VCaP (cell line): ENCODE results near the gene DGCR6L.
"Not testable (repeated sequence)": the region's sequence is repeated elsewhere in the genome, so short reads cannot be mapped to it uniquely, and the experiment has no call there.

Source experiments
- H3K27ac ChIP-seq: fragments of 450-650 bp; 2 replicates; pipeline ENCODE4 v1.5.1; 2017
- CTCF ChIP-seq: fragments of 450-650 bp; conservative IDR thresholded peaks from 2 replicates; pipeline ENCODE4 v1.5.1; 2017; ENCODE audit warnings: mild to moderate bottlenecking, moderate library complexity

Gene DGCR6L

GRCh38 chr22:20295262-20296064 lies 24.4 kb downstream of the DGCR6L start:
- TF ChIP-seq CTCF, result no peak
- no peak overlapping the region for H3K27ac ChIP-seq

DNA sequence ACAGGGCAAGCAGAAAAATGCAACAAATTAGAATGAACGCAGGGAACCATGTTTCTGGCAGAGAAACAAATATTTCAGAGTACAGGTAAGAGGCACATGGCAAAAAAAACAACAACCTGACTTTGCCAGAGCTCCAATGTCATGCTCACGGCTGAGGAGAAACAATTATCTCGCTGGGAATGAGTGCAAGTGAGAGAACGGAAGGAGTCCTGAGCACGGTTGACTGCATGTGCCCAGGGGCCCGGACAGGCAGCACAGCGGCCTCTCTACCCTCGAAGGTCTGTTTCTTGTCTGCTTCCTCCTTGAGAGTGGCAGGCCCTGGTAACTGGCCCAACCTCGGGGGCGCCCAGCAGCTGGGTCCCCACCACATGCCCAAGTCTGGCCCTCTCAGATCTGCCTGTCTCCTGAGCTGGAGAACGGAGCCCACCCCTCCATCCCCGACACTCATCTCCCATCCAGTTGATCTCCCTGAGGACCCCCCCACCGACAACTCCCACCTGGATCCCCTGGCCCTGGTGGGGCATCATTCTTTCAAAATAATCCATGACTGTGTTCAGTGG lies 27.1 kb downstream of the DGCR6L start:
- TF ChIP-seq CTCF, result no peak
- H3K27ac ChIP-seq, result no peak overlapping the region

DNA sequence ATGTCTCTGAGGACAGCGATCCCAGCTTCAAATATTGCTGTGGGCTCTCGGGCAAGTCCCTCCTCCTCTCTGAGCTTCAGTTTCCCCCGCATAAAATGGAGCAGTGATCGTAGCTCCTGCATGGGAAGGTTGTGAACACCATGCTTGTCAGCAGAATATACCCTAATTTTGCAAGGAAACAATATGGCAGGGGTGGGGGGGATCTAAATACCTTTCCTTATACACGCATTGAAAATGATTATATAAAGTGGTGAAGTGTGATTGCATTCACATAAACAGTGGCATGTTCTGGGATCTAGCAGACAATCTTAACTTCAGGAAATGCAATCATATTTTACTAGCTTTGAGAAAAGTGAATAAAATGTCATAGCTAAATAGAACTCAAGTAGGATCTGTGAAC lies 27.8 kb downstream of the DGCR6L start:
- H3K27ac ChIP-seq, result no peak overlapping the region
- TF ChIP-seq CTCF, result no peak

- no peak overlapping the region for H3K27ac ChIP-seq
- no peak for TF ChIP-seq CTCF
These were observed 28.2 kb downstream of the DGCR6L start for GRCh38 chr22:20291604-20292063.

DNA sequence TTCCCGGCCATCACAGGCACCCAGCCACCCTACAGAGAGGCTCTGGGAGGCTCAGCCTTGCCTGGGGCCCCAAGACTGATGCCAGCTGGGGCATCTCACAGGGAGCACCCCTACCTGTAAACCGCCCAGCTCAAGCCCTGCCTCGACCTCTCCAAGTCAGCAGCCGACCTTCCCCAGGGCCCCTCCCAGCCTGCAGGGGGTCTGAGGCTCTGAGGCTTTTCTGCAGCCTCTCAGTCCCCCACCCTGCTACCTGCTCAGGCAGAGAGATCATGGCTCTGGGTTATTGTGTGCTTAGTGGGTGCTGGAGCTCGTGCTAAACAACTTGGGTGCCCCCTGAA lies 28.6 kb downstream of the DGCR6L start:
- H3K27ac ChIP-seq, result no peak overlapping the region
- TF ChIP-seq CTCF, result no peak

DNA sequence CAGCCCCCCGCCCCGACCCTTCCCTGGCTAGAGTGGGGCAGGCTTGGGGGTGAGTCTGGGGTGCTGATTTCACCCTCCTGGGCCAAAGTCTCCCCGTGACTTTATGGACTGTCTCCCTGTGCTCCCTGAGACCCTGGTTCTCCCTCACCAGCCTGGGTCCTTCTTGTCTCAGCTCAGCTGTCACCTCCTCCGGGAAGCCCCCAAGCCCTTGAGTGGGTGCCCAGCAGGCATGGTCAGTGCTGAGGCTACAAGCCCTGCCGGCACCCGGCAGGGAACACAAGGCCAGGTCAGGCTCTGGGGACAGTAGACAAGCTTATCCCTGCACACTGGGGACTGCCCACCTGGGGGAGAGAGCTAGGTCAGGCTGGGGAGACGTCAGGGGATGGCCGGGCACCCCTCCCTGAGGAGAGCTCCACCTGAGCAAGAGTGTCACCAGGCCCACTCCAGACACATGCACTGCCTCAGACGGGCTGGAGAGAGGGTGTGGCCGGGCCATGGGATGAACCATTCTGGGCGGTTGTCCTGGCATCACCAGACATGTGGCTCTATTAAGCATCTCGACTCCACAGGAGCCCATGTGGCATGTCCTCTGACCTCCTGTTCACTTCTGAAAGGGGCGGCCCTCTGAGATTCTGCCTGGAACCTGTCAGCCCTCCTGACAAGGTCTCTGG lies 29.1 kb downstream of the DGCR6L start:
- TF ChIP-seq CTCF, result no peak
- no peak overlapping the region for H3K27ac ChIP-seq

DNA sequence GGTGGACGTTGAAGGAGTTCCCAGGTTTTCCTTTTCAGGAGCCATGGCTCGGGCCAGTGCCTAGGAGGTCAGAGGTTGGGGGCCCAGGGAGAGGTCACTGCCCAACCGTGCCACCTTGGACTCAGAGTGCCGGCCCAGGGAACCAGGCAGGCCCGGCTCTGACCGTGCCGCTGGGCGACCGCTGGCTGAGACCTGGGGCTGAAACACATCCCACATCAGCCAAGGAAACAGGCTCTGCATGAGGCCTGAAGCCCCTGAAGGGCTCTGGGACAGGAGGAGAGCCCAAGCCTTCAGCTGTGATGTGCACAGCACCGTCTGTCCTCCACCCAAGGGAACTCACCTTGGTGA lies 29.8 kb downstream of the DGCR6L start:
- no peak overlapping the region for H3K27ac ChIP-seq
- TF ChIP-seq CTCF, result no peak

GRCh38 chr22:20289182-20290044 lies 30.4 kb downstream of the DGCR6L start:
- not testable (repeated sequence) for H3K27ac ChIP-seq

DNA sequence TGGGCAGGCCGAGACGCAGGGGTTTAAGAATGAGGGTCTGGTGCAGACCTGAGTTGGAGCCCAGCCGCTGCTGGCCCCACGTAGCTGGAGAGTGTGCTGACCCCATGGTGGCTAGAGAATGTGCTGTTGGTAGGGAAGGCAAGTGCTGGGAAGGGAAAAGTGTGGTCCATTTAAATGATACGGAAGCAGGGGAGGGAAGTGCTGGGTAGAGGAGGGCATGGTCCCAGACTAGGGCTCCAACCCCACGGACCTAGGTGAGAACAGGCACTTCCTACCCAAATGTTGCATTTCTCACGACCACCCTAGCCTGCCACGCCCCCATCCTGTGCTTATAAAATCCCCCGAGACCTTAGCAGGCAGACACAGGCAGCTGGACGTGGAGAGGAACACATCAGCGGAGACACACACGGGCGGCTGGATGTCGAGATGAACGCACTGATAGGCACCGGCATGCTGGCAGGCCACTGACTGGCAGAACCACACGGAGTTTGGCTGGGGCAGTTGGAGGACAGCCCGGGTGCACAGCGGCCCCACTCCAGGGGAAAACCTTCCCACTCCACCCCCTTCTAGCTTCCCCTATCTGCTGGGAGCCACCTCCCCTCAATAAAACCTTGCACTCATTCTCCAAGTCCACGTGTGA lies 33.0 kb downstream of the DGCR6L start:
- H3K27ac ChIP-seq, result not testable (repeated sequence)

DNA sequence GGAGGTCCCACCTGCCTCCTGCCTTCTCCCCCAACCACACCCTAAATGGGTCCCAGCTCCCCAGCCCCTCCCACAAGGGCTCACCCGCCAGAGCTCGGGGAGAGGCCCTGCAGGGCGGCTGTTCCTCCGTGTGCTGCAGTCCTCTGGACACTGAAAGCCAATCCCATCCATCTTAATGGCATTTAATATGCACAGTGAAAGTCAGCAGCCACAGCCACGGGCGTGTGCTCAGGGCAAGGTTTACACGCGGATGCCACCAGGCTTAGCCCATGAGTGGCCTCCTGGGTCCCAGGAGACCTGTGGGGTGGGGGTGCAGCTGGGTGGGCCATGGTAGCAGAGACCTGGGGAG lies 33.6 kb downstream of the DGCR6L start:
- H3K27ac ChIP-seq, result not testable (repeated sequence)
